HPDE6-E6E7 (cell line): ENCODE results near the gene MRPS22.
"Not testable (repeated sequence)": the region's sequence is repeated elsewhere in the genome, so short reads cannot be mapped to it uniquely, and the experiment has no call there.

Experiments
- DNase-seq: peaks from one replicate; pipeline ENCODE4 v3.0.0; 2011; ENCODE audit warnings: missing footprints; ENCODE audit errors: extremely low spot score

MRPS22 gene

GRCh38 chr3:139311557-139311956 is 32.3 kb upstream of the MRPS22 start:
- no peak for DNase-seq

DNA sequence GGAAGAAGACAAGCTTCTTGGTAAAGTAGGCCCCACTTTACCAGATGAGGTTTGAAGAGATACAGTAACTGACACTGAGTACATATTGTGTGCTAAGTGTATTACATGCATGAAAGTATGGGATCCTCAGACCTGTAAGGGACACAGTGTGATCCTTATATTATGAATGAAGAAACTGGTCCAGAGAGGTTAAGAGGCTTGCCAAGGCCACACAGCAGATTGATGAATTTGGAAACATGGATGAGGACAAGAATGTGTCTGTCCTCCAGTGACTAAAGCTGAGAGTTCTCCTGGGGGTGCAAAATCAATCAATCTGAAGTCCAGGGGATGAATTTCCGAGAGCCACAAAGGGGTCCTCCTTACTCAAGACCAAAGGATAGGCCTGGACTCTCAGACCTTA is 31.4 kb upstream of the MRPS22 start:
- no peak for DNase-seq

- peak; percentile 55 for DNase-seq
Measured at GRCh38 chr3:139312959-139313358, 30.9 kb upstream of the MRPS22 start.

- no peak for DNase-seq
Measured at GRCh38 chr3:139313921-139314320, 29.9 kb upstream of the MRPS22 start.

DNA sequence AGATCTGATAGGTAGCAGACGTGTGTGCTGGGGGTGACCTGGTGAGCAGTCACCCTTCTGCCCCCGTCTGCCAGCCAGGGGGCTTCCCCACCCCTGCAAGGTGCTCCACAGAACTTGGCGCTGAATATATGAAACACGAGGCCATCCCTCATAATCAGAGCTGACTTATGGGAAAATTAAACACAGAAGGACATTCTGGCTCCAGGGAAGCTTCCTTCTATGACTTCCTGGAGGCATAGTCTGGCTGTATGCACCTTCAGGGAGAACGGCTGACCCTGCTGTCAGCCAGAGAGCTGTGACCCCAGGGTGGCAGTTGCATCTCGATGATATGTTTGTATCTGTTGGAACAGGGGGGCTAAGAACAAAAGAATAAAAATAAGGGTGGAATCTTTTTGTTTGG is 26.6 kb upstream of the MRPS22 start:
- DNase-seq = no peak

DNA sequence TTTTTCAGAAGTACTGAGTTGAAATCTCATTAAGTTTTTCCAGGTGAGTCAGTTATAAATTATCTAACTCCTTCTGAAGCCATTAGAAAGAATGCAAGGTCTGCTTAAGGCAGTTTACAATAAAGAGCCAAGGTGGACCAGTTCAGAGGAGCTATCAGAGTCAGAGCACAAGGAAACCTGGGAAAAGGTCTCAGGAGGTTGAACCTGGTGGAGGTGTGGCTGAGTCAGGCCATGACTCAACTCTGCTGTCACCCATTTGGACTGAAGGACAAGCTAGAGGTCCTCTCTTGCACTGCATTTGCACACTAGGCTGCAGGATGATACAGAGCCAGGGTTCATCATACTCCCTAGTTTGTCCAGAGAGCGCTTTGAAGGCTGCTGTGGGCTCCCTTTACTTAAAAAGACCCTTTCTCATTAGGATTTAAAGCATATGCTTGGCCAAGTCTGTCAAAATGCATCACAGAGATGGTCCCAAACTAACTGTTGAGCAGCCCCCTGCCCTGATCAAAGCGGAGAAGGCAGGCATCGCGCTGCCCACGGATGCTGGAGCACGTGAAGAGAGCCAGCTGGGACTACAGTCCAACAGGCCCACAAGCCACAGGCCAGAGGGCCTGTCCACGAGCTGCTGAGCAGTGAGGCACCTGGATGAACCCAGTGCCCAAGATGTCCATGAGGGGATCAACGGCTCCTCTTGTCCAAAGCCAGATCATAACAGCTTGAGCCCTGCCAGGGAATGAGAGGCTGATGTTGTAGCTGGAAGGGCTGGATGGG is 26.0 kb upstream of the MRPS22 start:
- DNase-seq = peak; percentile 66

- no peak for DNase-seq
Measured at GRCh38 chr3:139318431-139318816, 25.4 kb upstream of the MRPS22 start.

- no peak for DNase-seq
Measured at GRCh38 chr3:139318826-139319225, 25.0 kb upstream of the MRPS22 start.

GRCh38 chr3:139319428-139320402 is 24.1 kb upstream of the MRPS22 start:
- no peak for DNase-seq

DNA sequence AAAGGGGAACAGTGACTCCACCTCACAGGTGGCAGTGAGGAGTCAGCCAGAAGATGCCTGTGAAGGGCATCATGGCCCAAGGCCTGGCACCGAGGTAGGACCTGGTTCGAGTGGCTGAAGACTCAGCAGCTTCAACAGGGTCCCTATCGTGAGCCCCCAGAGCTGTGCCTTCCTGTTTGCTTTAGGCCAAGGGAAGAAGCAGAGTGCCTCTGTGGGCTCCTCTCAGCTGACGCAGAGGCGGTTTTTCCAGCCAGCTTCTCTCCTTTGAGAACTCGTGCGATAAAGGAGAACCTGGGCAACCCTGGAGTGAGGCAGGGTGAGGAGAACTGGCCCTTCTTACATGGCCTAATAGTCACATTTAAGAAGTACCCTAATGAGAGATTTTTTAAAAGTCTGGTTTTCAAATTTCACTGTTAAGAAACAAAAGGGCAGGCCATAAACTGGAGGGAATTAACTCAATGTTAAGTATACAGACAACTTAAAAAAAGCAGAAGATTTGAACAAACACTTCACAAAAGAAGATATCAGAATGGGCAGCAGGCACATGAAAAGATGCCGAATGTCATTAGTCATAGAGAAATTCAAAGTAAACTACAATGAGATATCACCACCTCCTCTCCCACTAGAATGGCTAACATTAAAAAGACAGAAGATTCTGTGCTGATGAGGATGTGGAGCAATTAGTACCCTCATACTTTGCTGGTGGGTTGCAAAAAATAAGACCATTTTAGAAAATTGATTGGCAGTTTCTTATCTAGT is 23.1 kb upstream of the MRPS22 start:
- DNase-seq = no peak

- no peak for DNase-seq
Measured at GRCh38 chr3:139322346-139322745, 21.5 kb upstream of the MRPS22 start.

- DNase-seq = no peak
Measured at GRCh38 chr3:139323146-139323545, 20.7 kb upstream of the MRPS22 start.

DNA sequence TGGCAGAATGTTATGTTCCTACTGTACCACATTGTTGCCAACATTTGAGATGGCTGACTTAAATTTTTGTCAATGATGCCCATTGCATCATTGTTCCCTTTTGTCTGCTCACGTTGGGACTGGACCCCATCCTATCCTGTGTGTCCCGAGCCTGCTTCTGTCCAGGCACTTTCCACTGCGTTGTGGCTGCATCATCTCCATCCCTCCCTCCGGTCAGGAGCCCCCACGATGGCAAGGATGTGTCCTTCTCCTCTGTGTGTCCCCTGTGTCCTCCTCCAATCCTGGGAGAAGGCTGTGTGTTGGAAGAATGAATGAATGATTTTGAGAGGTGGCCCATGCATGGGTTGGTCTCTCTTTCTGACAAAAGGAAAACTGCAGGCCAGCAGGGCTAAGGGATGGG is 19.4 kb upstream of the MRPS22 start:
- DNase-seq = no peak

- no peak for DNase-seq
Measured at GRCh38 chr3:139325551-139325950, 18.3 kb upstream of the MRPS22 start.

GRCh38 chr3:139326131-139326530 is 17.7 kb upstream of the MRPS22 start:
- DNase-seq = no peak

- no peak for DNase-seq
Measured at GRCh38 chr3:139326707-139327106, 17.1 kb upstream of the MRPS22 start.

GRCh38 chr3:139327231-139327630 is 16.6 kb upstream of the MRPS22 start:
- no peak for DNase-seq

DNA sequence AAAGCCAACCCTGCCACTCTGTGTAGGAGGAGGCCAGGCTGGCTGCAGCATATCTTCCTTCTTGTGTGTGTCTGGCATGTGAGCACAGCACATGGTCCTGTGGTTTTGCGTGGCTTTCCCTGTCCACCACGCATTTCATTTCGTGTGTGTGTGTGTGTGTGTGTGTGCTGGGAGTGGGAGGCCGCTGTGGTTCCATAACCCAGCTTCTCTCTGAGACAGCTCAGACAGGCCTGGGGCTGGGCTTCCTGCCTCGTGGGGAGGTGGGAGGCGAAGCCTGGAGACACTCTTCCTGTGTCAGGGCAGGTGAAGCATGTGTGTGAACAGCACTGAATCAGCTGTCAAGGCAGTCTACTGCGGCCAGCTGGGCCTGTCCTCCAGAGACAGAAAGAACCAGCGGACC is 16.0 kb upstream of the MRPS22 start:
- no peak for DNase-seq

DNA sequence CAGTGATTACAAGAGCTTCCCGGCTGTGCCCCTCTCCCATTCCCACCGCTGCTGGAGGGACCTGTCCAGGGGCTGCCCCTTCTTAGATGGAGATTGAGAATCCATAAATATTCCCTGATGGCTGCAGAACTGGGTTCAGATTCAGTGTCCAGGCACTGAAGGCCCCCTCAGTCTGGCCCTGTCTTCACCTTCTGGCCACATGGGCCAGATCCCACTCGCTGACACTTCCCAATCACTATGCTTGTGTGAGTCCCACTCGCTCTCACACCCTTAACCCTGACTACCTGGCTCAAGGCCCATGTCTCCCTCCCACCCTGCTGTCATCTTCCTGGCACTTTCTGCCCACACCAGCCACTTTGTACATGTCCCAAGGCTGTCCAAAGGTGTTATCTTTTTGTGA is 15.5 kb upstream of the MRPS22 start:
- DNase-seq = no peak

DNA sequence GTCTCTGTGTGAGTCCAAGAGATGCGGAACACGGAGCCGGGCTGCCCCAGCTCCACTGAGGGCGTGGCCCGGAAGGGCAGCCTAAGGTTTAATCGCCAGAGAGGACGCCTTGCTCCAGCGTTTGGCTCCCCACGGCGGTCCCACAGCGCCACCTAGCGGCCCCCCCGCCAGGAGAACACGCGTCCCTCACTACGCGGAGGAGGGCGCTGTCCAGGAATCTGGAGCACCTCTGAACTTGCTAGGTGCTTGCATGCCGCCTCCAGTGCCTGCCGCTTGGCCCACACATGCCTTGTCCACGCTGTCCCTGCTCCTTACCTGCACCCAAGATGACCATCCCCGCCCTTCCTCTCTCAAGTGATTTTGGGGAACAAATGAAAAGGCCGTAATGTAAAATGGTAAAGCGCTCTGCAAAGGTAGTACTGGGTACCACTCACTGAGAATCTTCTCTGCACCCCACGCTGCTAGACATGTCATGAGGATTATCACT is 14.4 kb upstream of the MRPS22 start:
- peak; percentile 88 for DNase-seq

DNA sequence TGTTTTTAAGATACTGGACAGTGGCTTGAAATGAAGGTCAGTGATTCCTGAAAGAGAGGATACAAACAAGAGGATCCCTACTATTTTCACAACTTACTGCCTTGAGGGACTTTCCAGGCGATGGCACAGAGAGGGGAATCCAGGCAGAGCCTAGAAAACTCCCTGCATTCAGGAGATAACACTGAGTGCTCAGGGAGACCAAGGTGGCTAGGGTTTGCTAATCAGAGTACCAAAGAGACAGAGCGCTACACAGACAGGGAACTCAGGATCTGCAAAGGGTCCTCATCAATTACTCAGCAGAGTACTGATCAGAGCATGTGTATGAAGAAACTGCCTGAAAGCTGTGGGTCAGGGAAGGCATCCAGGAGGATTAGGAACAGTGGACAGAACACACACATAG is 11.7 kb upstream of the MRPS22 start:
- DNase-seq = no peak

DNA sequence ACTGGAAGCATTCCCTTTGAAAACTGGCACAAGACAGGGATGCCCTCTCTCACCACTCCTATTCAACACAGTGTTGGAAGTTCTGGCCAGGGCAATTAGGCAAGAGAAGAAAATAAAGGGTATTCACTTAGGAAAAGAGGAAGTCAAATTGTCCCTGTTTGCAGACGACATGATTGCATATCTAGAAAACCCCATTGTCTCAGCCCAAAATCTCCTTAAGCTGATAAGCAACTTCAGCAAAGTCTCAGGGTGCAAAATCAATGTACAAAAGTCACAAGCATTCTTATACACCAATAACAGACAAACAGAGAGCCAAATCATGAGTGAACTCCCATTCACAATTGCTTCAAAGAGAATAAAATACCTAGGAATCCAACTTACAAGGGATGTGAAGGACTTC is 9.1 kb upstream of the MRPS22 start:
- DNase-seq = not testable (repeated sequence)
